ENCODE data around the gene NETO2.

The NETO2 gene

GRCh38 chr16:47034455-47034854 lies 109.3 kb downstream of the NETO2 start:
- TF ChIP-seq POLR2AphosphoS5 (IDR thresholded peaks at IDR 0.05; ENCODE audit: low read depth, low read length) (no peak), POLR2A (IDR thresholded peaks at IDR 0.05; ENCODE audit: low read depth, low read length) (no peak), TAF1 (IDR thresholded peaks at IDR 0.05; ENCODE audit: borderline replicate concordance, low read depth, low read length) (no peak)
- FAIRE-seq (no peak), DNase-seq (ENCODE audit: insufficient read length) (no peak)

DNA sequence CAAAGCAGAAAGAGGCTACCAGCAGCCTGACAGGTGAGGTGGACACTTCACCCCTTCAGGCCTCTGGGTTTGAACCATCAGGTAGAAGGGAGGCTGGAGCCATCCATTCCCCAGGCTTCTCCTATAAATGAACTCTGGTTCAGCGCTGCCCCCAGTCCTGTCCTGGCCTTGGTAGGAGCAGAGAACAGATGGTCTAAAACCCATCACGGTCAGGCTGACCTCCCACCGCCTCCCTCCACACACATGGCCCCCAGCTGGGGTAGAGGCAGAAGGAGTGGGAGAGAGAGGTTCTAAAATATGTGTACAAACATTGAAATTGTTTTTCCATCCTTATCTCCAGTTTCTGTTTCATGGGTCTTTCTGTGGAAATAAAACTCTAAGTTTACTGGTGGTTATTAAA lies 110.6 kb downstream of the NETO2 start:
- FAIRE-seq (no peak), DNase-seq (ENCODE audit: insufficient read length) (no peak)
- TF ChIP-seq TAF1 (IDR thresholded peaks at IDR 0.05; ENCODE audit: borderline replicate concordance, low read depth, low read length) (no peak), POLR2AphosphoS5 (IDR thresholded peaks at IDR 0.05; ENCODE audit: low read depth, low read length) (no peak), POLR2A (IDR thresholded peaks at IDR 0.05; ENCODE audit: low read depth, low read length) (no peak)

- TF ChIP-seq TAF1 (IDR thresholded peaks at IDR 0.05; ENCODE audit: borderline replicate concordance, low read depth, low read length) (no peak), POLR2A (IDR thresholded peaks at IDR 0.05; ENCODE audit: low read depth, low read length) (no peak), POLR2AphosphoS5 (IDR thresholded peaks at IDR 0.05; ENCODE audit: low read depth, low read length) (no peak)
- FAIRE-seq (no peak), DNase-seq (ENCODE audit: insufficient read length) (no peak)
Measured at GRCh38 chr16:47029724-47030123, 114.0 kb downstream of the NETO2 start.

DNA sequence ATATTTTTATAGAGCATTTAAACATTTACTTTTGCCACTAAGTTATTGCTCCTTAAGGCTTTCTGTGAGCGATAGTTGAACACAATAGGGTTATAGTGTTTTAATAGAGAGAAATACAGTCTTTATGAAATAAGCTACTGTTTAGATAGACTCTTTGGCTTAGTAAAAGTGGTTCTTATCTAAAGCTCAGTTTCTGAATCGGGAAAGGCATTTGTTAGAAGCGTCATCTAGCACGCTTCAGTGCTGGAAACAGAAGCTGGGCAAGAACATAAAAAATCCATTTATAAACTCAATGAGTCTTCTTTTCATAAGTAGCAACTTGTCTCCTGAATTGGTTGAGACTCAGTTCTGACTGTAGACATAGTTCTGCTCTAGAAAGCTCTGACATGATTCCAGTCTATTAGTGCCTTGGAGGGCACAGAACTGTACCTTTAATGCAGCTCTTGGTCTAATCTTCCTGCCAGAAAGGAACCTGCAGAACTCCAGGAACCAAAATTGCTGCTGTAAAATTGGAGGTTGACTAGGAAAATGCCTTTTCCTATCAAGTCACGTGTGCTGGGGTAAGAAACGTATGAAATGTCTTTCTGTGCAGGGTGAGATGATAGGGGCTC lies 114.9 kb downstream of the NETO2 start:
- no peak for DNase-seq (ENCODE audit: insufficient read length)
- FAIRE-seq, result no peak
- TF ChIP-seq POLR2AphosphoS5 (IDR thresholded peaks at IDR 0.05; ENCODE audit: low read depth, low read length), result no peak
- TF ChIP-seq TAF1 (IDR thresholded peaks at IDR 0.05; ENCODE audit: borderline replicate concordance, low read depth, low read length), result no peak
- TF ChIP-seq POLR2A (IDR thresholded peaks at IDR 0.05; ENCODE audit: low read depth, low read length), result no peak

Data from GM12892 (cell line).